NOMO-1 treated with dmso at 0.1 percent for 144 hours (cell line): Measurements from ENCODE around the gene ALKBH1.
"Not testable (repeated sequence)": the region's sequence is repeated elsewhere in the genome, so short reads cannot be mapped to it uniquely, and the experiment has no call there.

Experiments used
- DNase-seq: peaks from one replicate; lab custom pipeline; 2025; ENCODE audit not compliant: unreplicated experiment; lab: John Stamatoyannopoulos, UW

ALKBH1 gene

GRCh38 chr14:77673193-77673592, 34.6 kb downstream of the ALKBH1 start:
- DNase-seq = no peak

GRCh38 chr14:77667331-77667730, 40.5 kb downstream of the ALKBH1 start:
- no peak for DNase-seq

- DNase-seq = no peak
These were observed 44.5 kb downstream of the ALKBH1 start for GRCh38 chr14:77663293-77663692.

- not testable (repeated sequence) for DNase-seq
These were observed 46.3 kb downstream of the ALKBH1 start for GRCh38 chr14:77661562-77661961.

- no peak for DNase-seq
These were observed 47.1 kb downstream of the ALKBH1 start for GRCh38 chr14:77660754-77661153.

- DNase-seq = peak; percentile 74
These were observed 48.0 kb downstream of the ALKBH1 start for GRCh38 chr14:77659831-77660230.

GRCh38 chr14:77657280-77657679, 50.5 kb downstream of the ALKBH1 start:
- no peak for DNase-seq

- no peak for DNase-seq
These were observed 53.8 kb downstream of the ALKBH1 start for GRCh38 chr14:77654001-77654441.

GRCh38 chr14:77649326-77649725, 58.5 kb downstream of the ALKBH1 start:
- no peak for DNase-seq

GRCh38 chr14:77648520-77649200, 59.2 kb downstream of the ALKBH1 start:
- DNase-seq = no peak

GRCh38 chr14:77647853-77648252, 60.0 kb downstream of the ALKBH1 start:
- no peak for DNase-seq

GRCh38 chr14:77646907-77647306, 60.9 kb downstream of the ALKBH1 start:
- no peak for DNase-seq

GRCh38 chr14:77645520-77646230, 62.1 kb downstream of the ALKBH1 start:
- DNase-seq = no peak

GRCh38 chr14:77642407-77642806, 65.4 kb downstream of the ALKBH1 start:
- no peak for DNase-seq

GRCh38 chr14:77641534-77642341, 66.1 kb downstream of the ALKBH1 start:
- DNase-seq = peak; percentile 37

GRCh38 chr14:77640756-77641533, 66.9 kb downstream of the ALKBH1 start:
- no peak for DNase-seq

GRCh38 chr14:77638771-77639171, 69.1 kb downstream of the ALKBH1 start:
- DNase-seq = no peak

- DNase-seq = not testable (repeated sequence)
These were observed 72.0 kb downstream of the ALKBH1 start for GRCh38 chr14:77635869-77636268.

- DNase-seq = not testable (repeated sequence)
These were observed 72.4 kb downstream of the ALKBH1 start for GRCh38 chr14:77635466-77635865.

- DNase-seq = no peak
These were observed 77.7 kb downstream of the ALKBH1 start for GRCh38 chr14:77630111-77630510.

- no peak for DNase-seq
These were observed 82.5 kb downstream of the ALKBH1 start for GRCh38 chr14:77625360-77625759.
